WTC11 (cell line): Measurements from ENCODE around the gene POLR3B.

Experiments
- SMAD3 ChIP-seq: sonication (generic); formaldehyde crosslinking; IDR thresholded peaks from 2 replicates; pipeline ENCODE4 v1.8.0; 2022; ENCODE audit warnings: missing genetic modification reagents, mild to moderate bottlenecking, borderline replicate concordance
- ZNF512 ChIP-seq: sonication (generic); formaldehyde crosslinking; IDR thresholded peaks from 2 replicates; pipeline ENCODE4 v1.8.1; 2022; ENCODE audit warnings: missing genetic modification reagents, borderline replicate concordance
- TF ChIP-seq, protein P1 (sequence below): sonication (generic); formaldehyde crosslinking; conservative IDR thresholded peaks from 2 replicates; pipeline ENCODE4 v1.8.1; 2022; ENCODE audit warnings: mild to moderate bottlenecking, missing genetic modification reagents

DNA sequence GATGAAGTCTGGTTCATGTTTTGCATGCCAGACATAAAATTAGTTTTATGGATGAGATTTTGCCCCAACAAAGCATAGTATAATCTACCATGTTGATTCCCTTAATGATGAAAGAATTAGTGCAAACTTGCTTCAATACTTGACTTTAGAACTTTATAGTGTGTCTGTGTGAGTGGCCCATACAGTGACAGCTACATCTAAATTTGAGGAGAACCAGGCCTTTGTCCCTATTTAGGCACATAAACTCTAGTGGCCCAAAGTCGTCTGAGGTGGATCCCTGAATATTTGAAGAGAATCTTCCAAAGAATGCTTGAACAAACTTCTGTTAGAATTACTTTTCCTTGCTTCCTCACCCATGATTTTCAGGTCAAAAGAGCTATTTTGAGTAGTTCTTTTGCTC is 70.4 kb downstream of the POLR3B start:
- no peak for TF ChIP-seq ZNF512 (CRISPR knock-in tag)
- TF ChIP-seq, protein P1, sequence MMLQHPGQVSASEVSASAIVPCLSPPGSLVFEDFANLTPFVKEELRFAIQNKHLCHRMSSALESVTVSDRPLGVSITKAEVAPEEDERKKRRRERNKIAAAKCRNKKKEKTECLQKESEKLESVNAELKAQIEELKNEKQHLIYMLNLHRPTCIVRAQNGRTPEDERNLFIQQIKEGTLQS (CRISPR knock-in tag) = no peak
- TF ChIP-seq SMAD3 (CRISPR knock-in tag) = no peak
